HG03442 (cell line): Measurements from ENCODE around the gene FBP1.

Source experiments
- ATAC-seq: cut with Tn5 transposase; IDR thresholded peaks from one replicate; pipeline ENCODE4 v1.9.1; 2021; ENCODE audit warnings: mild to moderate bottlenecking, moderate library complexity; ENCODE audit not compliant: unreplicated experiment

The FBP1 gene

GRCh38 chr9:94657021-94657725, 17.9 kb upstream of the FBP1 start:
- no peak for ATAC-seq

- ATAC-seq = peak; percentile 97
These were observed 16.9 kb upstream of the FBP1 start for GRCh38 chr9:94656200-94656599.

- ATAC-seq = peak; percentile 27
These were observed 16.4 kb upstream of the FBP1 start for GRCh38 chr9:94655739-94656138.

- ATAC-seq = no peak
These were observed 15.0 kb upstream of the FBP1 start for GRCh38 chr9:94654165-94654894.

- no peak for ATAC-seq
These were observed 11.6 kb upstream of the FBP1 start for GRCh38 chr9:94650949-94651348.

GRCh38 chr9:94649100-94649819, 9.9 kb upstream of the FBP1 start:
- no peak for ATAC-seq

- no peak for ATAC-seq
These were observed 8.9 kb upstream of the FBP1 start for GRCh38 chr9:94648185-94648584.

GRCh38 chr9:94645901-94646300, 6.6 kb upstream of the FBP1 start:
- no peak for ATAC-seq

GRCh38 chr9:94644543-94644942, 5.2 kb upstream of the FBP1 start:
- no peak for ATAC-seq

GRCh38 chr9:94643741-94644140, 4.4 kb upstream of the FBP1 start:
- ATAC-seq = no peak

GRCh38 chr9:94643176-94643575, 3.9 kb upstream of the FBP1 start:
- no peak for ATAC-seq

- ATAC-seq = no peak
These were observed 3.2 kb upstream of the FBP1 start for GRCh38 chr9:94642501-94642900.

GRCh38 chr9:94639999-94640376, 670 bp upstream of the FBP1 start:
- no peak for ATAC-seq

GRCh38 chr9:94638335-94639060, 820 bp downstream of the FBP1 start:
- ATAC-seq = no peak

GRCh38 chr9:94632737-94633136, 6.6 kb downstream of the FBP1 start:
- no peak for ATAC-seq

- ATAC-seq = no peak
These were observed 7.7 kb downstream of the FBP1 start for GRCh38 chr9:94631599-94631998.

GRCh38 chr9:94630833-94631232, 8.5 kb downstream of the FBP1 start:
- ATAC-seq = no peak

GRCh38 chr9:94630281-94630680, 9.0 kb downstream of the FBP1 start:
- ATAC-seq = no peak

GRCh38 chr9:94627287-94627686, 12.0 kb downstream of the FBP1 start:
- ATAC-seq = no peak

GRCh38 chr9:94625835-94626234, 13.5 kb downstream of the FBP1 start:
- ATAC-seq = no peak

GRCh38 chr9:94624629-94625028, 14.7 kb downstream of the FBP1 start:
- no peak for ATAC-seq
